Tibial artery (tissue), 4 donors: Measurements from ENCODE around the gene CALM3.

Experiments
- DNase-seq, 2 donors: peaks; one replicate each; pipeline ENCODE4 v3.0.0-alpha.2; 2019
- H3K27ac ChIP-seq, 2 donors: fragments of 200-600 bp; sonication (generic) in 1 of 2; 1 replicate in 1 of 2; 2 replicates in 1 of 2; pipeline ENCODE4 v1.5.1; 2018 to 2019; ENCODE audit warnings: mild to moderate bottlenecking in 1 of 2
- H3K27me3 ChIP-seq, 2 donors: fragments of 200-600 bp; sonication (generic) in 1 of 2; one replicate each; pipeline versions ENCODE4 v1.5.1 to v1.6.0; 2016 to 2019
- H3K36me3 ChIP-seq, 3 donors: fragments of 200-600 bp; sonication (generic) in 2 of 3; one replicate each; pipeline ENCODE4 v1.5.1; 2016 to 2019; ENCODE audit warnings: mild to moderate bottlenecking in 2 of 3
- H3K4me1 ChIP-seq, 4 donors: fragments of 200-600 bp; sonication (generic) in 2 of 4; 1 replicate in 3 of 4; 2 replicates in 1 of 4; pipeline ENCODE4 v1.5.1; 2016 to 2019
- H3K4me3 ChIP-seq, 2 donors: fragments of 200-600 bp; sonication (generic) in 1 of 2; 1 replicate in 1 of 2; 2 replicates in 1 of 2; pipeline ENCODE4 v1.5.1; 2018 to 2019; ENCODE audit warnings: mild to moderate bottlenecking in 2 of 2
- H3K9me3 ChIP-seq, 3 donors: fragments of 200-600 bp; sonication (generic) in 1 of 3; one replicate each; pipeline ENCODE4 v1.5.1; 2016 to 2019
- intact Hi-C: fragments of 100-400 bp; cut with DNase I; formaldehyde crosslinking; loops from one replicate; pipeline ENCODE4 v1.15.0; 2023; ENCODE audit warnings: low total_unique reads
- TF ChIP-seq, protein P1 (sequence below), 2 experiments: fragments of 200-600 bp in 1 of 2; fragments of 450-650 bp in 1 of 2; IDR thresholded peaks; one replicate each; pipeline ENCODE4 v1.5.1; 2017 to 2019; ENCODE audit warnings: antibody characterized with exemption in 2 of 2, mild to moderate bottlenecking in 1 of 2, moderate library complexity in 1 of 2

The CALM3 gene

DNA sequence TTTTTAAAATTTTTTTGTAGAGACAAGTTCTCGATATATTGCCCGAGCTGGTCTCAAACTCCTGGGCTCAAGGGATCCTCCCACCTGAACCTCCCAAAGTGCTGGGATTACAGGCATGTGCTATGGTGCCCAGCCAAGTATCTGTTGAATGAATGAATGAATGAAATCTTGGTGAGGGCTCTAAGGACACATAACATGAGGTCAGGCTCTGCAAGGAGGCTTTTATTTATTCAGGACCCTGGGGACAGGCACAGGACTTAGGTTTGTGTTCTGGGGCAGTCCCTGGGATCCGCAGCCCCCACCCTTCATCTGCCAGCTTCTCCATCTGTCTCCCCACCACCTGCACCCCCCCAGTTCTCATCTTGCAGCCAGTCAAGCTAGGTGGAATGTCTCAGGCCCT lies 19.1 kb downstream of the CALM3 start:
- H3K4me1 ChIP-seq: peaks cover 7 to 85% (median 76%) of the 10 kb centered on the region in 4 donors
- peak overlapping the region in 1 of 2 donors; percentile 49 for H3K4me3 ChIP-seq
- H3K36me3 ChIP-seq: no peaks in the 10 kb centered on the region
- no peaks in the 10 kb centered on the region for H3K9me3 ChIP-seq
- peak overlapping the region; percentile 90 to 94 for H3K27ac ChIP-seq
- intact Hi-C loops: no loop called here
- no peak for DNase-seq
- no peaks in the 10 kb centered on the region for H3K27me3 ChIP-seq
- TF ChIP-seq, protein P1, sequence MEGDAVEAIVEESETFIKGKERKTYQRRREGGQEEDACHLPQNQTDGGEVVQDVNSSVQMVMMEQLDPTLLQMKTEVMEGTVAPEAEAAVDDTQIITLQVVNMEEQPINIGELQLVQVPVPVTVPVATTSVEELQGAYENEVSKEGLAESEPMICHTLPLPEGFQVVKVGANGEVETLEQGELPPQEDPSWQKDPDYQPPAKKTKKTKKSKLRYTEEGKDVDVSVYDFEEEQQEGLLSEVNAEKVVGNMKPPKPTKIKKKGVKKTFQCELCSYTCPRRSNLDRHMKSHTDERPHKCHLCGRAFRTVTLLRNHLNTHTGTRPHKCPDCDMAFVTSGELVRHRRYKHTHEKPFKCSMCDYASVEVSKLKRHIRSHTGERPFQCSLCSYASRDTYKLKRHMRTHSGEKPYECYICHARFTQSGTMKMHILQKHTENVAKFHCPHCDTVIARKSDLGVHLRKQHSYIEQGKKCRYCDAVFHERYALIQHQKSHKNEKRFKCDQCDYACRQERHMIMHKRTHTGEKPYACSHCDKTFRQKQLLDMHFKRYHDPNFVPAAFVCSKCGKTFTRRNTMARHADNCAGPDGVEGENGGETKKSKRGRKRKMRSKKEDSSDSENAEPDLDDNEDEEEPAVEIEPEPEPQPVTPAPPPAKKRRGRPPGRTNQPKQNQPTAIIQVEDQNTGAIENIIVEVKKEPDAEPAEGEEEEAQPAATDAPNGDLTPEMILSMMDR (IDR thresholded peaks at IDR 0.05): no peak

DNA sequence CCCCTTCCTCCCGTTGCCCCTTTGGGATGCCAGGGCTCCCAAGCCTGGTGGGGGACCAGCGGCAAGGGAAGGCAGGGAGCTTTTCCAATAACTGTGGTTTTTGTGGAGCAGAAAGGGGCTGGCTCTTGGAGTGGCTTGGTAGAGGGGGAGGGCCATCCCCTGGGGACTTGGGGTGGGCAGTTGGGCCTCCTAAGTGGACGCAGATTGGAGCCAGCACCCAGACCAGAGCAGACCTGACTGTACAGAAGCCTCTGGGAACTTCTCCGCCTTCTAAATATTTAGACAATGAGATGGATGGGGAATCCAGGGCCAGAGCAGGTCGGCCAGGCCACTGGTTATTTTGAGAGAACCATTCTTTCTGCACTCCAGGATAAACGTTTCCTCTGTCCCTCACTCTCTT lies 19.6 kb downstream of the CALM3 start:
- peak overlapping the region; percentile 46 to 49 for H3K4me3 ChIP-seq
- TF ChIP-seq, protein P1 (IDR thresholded peaks at IDR 0.05): no peak
- no peaks in the 10 kb centered on the region for H3K36me3 ChIP-seq
- no peaks in the 10 kb centered on the region for H3K9me3 ChIP-seq
- no peaks in the 10 kb centered on the region for H3K27me3 ChIP-seq
- peaks cover 7 to 89% (median 80%) of the 10 kb centered on the region in 4 donors for H3K4me1 ChIP-seq
- intact Hi-C loops: no loop called here
- H3K27ac ChIP-seq: peak overlapping the region; percentile 90 to 94
- peak in 1 of 2 donors; percentile 89 for DNase-seq

DNA sequence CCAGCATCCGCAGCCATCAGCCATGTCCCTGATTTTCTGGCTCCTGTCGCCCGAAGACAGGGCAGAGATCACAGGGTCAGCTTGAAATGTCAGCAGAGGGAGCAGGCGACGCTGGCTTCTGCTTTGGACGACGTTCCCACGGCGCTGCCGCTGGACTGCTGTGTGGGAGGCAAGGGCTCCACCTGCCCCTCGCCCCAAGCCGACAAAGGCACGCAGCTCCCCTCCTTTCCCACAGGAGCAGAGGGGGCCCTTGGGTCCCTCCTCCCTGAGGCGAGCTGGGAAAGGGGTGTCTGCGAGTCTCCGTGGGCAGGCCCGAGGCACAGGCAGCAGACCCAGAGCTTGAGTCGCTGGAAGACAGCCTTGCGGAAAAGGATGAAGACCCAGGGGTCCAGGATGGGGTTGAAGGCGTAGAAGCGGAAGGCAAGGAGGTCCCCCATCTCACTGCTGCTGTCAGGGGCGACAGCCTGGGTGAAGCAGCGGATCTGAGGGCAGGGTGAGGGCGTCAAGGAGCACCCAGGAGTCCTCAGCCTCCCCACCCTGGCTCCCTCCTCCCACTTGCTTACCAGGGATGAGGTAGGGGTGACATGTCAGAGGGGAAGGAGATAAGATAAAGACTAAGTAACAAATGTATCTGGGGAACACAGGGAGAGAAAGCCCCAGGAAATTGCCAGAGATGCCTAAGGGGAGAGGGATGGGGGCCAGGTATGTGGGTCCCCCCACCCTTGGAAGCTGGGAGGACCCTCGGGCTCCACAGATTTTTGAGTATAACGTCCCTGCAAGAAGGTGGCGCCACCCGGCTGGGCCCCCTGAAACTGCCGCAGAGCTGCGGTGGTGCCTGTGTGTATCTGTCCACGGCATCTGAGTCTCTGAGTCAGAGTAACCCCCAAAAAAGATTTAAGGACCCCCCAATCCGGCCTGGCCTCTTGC lies 20.3 kb downstream of the CALM3 start:
- no peaks in the 10 kb centered on the region for H3K9me3 ChIP-seq
- peaks cover 7 to 96% (median 87%) of the 10 kb centered on the region in 4 donors for H3K4me1 ChIP-seq
- H3K4me3 ChIP-seq: peak overlapping the region; percentile 46 to 49
- H3K27me3 ChIP-seq: no peaks in the 10 kb centered on the region
- intact Hi-C loops: no loop called here
- H3K27ac ChIP-seq: peak overlapping the region; percentile 90 to 94
- TF ChIP-seq, protein P1 (IDR thresholded peaks at IDR 0.05): peak in 1 of 2 experiments; percentile 18
- DNase-seq: peak in 1 of 2 donors; percentile 71
- no peaks in the 10 kb centered on the region for H3K36me3 ChIP-seq

- Histone ChIP-seq H3K4me3 (peak overlapping the region; percentile 46 to 49), H3K27ac (peak overlapping the region; percentile 90 to 94), H3K36me3 (no peaks in the 10 kb centered on the region), H3K27me3 (no peaks in the 10 kb centered on the region), H3K9me3 (no peaks in the 10 kb centered on the region), H3K4me1 (peaks cover 7 to 96% (median 87%) of the 10 kb centered on the region in 4 donors)
- TF ChIP-seq, protein P1 (IDR thresholded peaks at IDR 0.05): no peak
- intact Hi-C loops: no loop called here
- DNase-seq: no peak
These were observed 21.0 kb downstream of the CALM3 start for GRCh38 chr19:46622118-46622446.

DNA sequence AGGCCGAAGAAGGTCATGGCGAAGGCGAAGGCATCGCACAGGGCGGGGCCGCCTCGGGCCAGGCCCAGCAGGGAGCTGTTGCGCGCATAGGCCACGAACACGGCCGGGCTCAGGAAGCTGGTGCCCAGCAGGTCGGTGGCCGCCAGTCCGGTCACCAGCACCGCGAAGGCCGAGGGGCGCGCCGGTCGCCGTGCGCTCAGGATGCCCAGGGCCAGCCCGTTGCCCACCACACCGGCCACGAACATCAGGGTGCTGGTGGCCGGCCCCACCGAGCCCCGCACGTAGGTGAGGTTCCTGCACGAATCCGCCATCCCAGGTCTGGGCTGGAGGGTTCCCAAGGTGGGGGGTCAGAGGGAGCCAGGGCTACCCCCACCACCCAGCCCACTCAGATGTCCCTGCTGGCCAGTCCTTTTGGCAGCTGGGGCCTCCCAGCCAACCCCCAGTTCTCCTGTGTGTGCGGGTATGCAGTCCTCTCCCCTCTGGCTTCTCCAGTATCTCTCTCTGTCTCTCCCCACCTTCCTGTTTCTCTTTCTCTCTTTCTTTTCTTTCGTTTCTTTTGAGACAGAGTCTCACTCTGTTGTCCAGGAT lies 22.9 kb downstream of the CALM3 start:
- Histone ChIP-seq H3K27ac (peak overlapping the region; percentile 90 to 94), H3K36me3 (no peaks in the 10 kb centered on the region), H3K9me3 (no peaks in the 10 kb centered on the region), H3K27me3 (no peaks in the 10 kb centered on the region), H3K4me1 (peaks cover under 1 to 87% (median 78%) of the 10 kb centered on the region in 4 donors), H3K4me3 (peak overlapping the region; percentile 46 to 49)
- intact Hi-C loops: no loop called here
- peak in 1 of 2 donors; percentile 70 for DNase-seq
- TF ChIP-seq, protein P1 (IDR thresholded peaks at IDR 0.05): no peak
